ENCODE measurements around the gene MPIG6B.

The MPIG6B gene

DNA sequence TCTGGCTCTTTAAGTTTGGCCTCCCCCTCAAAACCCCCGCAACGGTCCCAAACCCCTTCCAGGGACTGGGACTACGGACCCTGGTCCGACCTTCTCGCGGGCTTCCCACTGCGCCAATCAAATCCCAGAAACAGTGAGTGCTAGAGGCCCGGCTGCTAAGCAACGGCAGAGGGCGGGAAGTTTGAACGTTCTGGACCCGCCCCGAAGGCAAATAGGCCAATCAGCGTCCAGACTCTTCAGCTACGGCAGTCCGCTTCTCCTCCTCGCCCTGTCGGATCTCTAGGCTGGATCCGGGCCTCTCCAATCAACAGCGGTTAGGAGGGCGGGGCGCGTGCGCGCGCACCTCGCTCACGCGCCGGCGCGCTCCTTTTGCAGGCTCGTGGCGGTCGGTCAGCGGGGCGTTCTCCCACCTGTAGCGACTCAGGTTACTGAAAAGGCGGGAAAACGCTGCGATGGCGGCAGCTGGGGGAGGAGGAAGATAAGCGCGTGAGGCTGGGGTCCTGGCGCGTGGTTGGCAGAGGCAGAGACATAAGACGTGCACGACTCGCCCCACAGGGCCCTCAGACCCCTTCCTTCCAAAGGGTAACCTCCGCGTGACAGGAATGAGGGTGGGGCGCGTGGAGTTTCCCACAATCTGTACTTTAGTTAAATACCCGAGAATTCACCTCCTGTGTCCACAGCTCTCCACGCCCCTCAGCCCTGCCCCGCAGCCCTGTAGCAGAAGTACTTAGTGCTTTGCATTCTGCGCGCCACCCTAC lies 16.6 kb downstream of the MPIG6B start, which contains the start of gene MSH5:
Gene MSH5, plus strand, starts transcription at position 367 of the 758 bp plus-strand sequence. CDS start 462 bp downstream, outside the sequence.
- peak; percentile 100 for DNase-seq

DNA sequence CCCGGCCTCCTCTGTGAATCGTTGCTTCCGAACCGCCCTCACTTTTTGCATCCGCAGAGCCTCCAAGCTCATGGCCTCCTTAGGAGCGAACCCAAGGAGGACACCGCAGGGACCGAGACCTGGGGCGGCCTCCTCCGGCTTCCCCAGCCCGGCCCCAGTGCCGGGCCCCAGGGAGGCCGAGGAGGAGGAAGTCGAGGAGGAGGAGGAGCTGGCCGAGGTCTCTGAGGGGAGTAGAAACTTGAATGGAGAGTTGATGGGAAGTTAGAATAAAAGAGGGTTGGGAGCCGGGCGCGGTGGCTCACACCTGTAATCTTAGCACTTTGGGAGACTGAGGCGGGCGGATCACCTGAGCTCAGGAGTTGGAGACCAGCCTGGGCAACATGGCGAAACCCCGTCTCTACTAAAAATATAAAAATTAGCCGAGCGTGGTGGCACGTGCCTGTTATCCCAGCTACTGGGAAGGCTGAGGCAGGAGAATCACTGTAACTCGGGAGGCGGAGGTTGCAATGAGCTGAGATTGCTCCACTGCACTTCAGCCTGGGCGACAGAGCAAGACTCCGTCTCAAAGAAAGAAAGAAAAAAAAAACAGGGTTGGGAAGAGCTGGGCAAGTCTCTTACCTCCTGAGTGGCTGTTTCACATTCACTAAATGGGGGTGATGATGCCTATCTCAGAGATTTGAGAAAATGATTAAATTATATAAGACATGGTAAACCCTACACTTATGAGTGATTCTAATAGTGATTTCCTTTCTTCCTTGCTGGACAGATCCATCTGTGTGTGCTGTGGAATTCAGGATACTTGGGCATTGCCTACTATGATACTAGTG lies 17.4 kb downstream of the MPIG6B start:
- peak; percentile 73 for DNase-seq

DNA sequence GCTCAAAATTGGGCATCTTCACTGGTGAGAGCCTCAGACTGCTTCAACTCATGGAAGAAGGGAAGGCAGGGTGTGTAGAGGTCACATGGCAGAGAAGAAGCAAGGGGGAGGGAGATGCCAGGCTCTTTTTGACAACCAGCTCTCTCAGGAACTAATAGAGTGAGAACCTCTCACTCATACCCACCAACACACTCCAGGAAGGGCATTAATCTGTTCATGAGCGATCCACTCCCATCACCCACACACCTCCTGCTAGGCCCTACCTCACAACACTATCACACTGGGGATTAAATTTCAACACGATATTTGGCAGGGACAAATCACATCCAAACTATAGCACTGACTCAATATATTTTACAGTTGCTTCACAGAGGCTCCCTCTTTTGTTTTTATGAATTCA lies 18.6 kb downstream of the MPIG6B start:
- no peak for DNase-seq

DNA sequence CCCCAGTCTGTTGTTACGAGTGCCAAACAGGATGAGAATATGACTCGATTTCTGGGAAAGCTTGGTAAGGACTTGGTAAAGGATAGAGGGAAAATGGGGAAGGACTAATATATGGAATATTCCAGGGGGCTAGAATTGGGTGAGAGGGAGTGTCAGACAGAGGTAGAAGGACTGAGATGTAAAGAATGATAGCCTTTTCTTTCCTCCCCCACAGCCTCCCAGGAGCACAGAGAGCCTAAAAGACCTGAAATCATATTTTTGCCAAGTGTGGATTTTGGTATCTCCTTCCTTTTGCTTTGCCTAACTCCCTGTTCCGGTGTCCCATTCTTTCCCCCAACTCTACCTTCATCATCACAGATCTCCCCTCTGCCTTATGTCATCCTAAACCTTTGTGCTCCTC lies 19.7 kb downstream of the MPIG6B start:
- no peak for DNase-seq

DNA sequence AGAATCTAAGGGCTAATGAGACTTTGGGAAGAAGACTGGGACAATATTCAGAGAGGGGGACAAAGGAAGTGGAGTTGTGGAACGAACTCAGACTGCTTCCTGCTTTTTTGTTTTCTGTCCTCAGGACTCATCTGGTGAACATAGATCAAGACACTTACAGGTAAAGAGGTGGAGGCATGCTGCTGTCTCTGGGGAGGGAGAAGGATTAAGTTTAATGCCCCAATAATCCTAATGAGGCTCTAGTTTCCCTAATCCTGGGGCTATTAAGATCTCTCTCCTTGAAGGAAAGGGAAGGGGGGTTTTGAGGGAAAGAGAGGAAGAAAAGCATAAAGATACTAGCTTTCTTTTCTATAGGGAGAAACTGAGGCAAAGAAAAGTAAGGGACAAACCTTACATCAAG lies 21.2 kb downstream of the MPIG6B start:
- DNase-seq = no peak

DNA sequence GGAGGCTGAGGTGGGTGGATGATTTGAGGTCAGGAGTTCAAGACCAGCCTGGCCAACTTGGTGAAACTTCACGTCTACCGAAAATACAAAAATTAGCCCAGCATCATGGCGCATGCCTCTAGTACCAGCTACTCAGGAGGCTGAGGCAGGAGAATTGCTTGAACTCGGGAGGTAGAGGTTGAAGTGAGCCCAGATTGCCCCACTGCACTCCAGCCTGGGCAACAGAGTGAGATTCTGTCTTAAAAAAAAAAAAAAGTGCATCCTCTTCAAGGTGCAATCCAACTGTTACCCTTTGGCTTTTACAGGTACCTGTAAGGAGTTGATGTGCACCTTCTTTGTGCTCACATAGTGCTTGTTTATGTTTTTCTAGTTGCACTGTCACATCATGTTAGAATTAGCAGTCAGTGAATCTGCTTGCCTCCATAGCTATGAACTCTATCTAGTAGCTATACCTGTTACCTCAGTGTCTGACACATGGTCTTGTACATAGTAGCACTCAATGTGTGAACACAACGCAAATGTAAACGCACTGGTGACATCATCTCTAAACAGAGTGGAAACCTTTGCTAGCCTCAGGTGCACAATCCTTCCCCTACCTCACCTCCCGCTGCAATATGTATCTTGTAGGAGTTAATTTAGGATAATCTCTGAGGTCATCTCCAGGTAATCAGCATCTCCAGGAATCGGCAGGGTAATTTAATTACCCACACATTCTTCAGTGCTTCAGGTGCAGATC lies 26.3 kb downstream of the MPIG6B start:
- no peak for DNase-seq

DNA sequence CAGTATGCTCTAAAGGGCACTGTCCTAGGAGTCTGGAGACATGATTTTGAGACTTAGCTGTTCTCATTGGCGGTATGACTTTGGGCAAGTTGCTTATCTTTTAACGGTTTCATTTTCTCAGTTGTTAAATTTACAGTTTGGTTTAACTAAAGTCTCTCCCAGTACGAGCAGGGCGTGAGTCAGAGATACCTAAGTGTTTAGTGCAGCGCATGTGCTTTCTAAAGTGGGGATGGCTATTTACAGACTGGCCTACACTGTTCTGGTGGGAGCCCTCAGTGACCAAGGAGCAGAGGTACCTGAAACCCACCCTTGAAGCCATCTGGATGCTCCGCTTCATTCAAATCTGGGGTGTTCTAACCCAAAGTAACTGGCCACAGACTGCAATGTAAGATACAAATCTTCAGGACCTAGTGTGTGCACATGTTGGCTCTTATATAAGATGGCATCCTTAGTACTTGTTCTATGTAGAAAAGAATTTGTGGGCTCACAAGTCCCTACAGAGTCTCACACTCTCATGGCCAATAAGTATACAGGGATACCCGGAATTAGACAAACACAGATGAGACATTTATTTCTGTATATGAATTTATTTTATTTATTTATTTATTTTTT lies 27.3 kb downstream of the MPIG6B start:
- no peak for DNase-seq

DNA sequence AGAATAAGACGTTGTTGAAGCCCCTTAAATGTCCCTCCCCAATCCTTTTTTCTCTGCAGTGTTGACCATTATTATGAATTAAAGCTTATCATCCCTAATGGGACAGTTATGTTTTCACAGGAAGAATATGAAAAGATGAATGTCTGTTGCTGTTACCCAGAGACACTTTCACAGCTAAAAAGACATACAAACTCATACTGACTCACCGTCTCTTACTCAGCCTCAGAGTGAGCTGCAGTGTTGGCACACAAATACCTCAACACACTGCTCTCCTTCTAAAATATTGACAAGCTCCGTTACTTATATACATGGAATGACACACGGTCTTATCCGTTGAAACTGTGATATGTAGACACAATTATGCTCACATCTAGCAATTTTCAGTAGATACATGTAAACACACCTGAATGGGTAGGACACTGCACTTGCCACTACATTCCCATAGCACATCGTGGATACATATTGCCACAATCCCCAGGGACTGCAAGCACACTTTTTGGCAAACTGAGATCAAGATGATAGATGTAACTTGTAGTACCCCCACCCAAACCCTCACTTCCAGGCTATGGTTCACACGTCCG lies 29.7 kb downstream of the MPIG6B start:
- no peak for DNase-seq

DNA sequence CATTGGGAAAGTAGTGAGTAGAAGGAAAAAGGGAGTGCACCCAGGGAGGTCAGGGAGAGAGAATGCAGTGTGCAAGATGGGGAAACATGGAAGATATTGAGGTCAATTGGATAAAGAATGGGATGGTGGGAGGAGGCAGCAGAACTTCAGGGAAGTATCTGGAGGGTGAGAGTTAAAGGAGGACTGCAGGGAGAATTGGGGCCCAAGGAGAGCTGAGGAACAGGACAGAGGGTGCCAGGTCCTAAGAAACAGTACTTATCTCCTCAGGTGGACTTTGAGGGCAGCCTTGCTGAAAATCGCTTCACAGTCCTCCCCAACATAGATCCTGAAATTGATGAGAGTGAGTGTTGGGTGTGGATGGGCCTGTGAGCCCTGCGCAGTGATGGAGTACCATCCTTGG lies 35.1 kb downstream of the MPIG6B start:
- no peak for DNase-seq

DNA sequence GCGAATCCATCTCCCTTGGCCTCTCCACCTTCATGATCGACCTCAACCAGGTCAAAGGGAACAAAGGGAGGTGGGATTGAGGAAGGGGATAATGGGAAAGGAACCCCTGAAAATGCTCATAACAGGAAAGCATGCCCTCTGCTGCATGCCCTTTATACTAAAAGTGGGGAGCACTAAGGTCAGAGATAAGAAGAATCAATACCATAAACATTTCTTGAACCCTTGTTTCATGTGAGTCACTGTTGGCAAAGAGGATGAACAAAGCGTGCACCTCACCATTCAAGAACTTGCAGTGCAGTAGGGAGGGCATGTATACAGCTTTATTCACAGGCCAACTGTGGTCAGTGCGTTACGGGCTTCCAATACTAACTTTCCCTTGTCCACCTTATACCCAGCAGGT lies 37.6 kb downstream of the MPIG6B start:
- DNase-seq = no peak

DNA sequence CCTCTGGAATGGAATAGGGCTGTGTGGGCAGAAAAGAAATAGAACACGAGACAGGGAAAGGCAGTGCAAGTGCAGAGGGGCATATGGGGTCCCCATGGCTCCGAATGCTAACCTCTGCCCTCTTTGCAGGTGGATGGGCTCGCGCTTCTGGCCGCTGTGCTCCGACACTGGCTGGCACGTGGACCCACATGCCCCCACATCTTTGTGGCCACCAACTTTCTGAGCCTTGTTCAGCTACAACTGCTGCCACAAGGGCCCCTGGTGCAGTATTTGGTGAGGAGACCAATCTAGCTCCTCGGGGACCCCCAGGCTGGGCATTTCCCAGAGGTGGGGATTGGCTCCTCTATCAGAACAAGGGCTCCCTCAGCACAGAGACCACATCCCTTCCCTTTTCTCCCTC lies 38.2 kb downstream of the MPIG6B start:
- no peak for DNase-seq

DNA sequence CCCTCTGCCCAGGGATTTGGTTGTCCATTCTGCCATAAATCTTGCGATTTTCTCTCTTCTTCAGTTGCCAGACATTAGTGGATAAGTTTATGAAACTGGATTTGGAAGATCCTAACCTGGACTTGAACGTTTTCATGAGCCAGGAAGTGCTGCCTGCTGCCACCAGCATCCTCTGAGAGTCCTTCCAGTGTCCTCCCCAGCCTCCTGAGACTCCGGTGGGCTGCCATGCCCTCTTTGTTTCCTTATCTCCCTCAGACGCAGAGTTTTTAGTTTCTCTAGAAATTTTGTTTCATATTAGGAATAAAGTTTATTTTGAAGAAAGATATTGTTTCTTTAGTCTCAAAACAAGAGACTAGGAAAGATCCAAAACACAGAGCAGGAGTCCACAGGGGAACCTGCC lies 39.2 kb downstream of the MPIG6B start, which contains the start of gene SAPCD1:
Gene SAPCD1, plus strand, starts transcription at position 301 of the 400 bp plus-strand sequence. CDS start 399 bp downstream, outside the sequence.
- DNase-seq = no peak

DNA sequence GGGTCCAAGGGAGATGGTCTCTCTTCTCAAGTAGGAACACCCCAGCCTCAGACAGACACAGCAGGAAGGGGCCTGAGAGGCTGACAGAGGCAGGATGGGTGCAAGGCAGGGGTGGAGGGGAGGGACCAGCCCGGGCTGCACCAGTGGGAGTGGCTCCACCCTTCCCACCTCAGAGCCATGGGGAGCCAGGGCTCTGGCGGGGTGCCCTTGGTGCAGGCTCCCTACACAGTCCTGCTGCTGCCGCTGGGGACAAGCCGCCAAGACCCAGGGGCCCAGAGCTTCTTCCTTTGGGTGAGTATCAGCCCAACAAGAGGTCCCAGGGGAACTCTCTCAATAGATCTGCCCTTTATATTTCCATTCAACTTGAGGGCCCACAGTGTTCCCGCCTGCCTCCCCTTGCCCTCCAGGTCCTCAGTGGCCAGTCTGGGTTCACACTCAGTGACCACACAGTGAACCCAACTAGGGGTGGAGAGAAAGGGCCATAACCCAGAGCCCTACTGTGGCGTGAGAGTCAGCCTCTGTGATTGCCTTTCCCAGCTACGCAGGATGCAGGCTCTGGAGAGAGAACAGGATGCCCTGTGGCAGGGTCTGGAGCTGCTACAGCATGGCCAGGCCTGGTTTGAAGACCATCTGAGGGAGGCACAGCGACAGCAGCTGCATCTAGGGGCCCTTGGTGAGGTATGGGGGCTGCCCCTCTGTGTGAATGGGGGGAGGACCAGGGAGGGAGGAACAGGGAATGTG lies 39.9 kb downstream of the MPIG6B start:
- no peak for DNase-seq

DNA sequence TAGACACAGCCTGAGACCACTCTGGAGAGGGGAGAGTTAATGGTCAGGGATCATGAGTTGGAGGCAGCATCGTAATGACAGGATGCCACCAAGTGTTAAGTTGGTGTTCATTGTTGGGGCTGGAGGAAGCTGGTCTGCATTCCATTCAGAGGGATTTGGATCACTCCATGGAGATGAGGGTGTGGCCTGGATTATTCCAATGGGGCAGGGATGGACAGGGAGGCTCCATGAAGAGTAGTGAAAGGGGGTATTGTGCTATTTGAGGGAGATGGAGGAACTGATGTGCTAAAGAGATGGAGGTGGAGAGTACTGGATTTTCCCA lies 40.4 kb downstream of the MPIG6B start:
- no peak for DNase-seq

DNA sequence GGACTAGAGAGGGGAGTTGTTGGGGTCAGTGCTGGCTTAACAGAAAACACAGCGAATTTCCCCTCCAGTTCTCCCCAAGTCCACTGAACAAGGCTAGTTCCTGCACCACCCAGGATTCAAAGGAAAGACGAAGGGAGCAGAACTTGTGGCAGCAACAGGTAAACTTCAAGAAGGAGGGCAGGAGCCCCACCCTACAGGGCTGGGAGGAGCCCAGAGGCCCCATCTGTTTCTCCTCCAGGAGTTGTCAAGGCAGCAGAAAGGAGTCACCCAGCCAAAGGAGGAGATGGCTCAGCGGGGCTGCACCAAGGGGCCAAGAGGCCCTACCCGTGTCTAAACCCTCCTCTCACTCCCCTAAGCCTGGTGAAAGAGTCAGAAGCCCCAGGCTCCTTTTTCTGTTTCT lies 41.0 kb downstream of the MPIG6B start:
- DNase-seq = no peak

DNA sequence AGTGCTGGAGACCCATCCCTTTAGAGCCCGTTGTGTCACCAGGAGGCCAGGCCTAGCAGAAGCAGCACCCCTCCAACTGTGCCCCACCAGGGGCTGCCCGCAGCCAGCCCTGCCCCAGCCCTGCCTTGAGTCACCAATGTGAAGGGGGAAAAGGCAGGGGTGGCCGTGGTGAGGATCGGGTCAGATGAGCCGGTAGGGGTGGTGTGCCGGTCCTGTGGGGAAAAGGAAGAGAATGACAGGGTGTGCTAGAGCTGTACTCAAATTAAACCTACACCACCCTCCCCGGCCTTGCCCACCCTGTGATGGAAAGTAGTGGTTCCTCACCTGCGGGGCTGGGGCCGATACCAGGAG lies 42.4 kb downstream of the MPIG6B start:
- no peak for DNase-seq

DNA sequence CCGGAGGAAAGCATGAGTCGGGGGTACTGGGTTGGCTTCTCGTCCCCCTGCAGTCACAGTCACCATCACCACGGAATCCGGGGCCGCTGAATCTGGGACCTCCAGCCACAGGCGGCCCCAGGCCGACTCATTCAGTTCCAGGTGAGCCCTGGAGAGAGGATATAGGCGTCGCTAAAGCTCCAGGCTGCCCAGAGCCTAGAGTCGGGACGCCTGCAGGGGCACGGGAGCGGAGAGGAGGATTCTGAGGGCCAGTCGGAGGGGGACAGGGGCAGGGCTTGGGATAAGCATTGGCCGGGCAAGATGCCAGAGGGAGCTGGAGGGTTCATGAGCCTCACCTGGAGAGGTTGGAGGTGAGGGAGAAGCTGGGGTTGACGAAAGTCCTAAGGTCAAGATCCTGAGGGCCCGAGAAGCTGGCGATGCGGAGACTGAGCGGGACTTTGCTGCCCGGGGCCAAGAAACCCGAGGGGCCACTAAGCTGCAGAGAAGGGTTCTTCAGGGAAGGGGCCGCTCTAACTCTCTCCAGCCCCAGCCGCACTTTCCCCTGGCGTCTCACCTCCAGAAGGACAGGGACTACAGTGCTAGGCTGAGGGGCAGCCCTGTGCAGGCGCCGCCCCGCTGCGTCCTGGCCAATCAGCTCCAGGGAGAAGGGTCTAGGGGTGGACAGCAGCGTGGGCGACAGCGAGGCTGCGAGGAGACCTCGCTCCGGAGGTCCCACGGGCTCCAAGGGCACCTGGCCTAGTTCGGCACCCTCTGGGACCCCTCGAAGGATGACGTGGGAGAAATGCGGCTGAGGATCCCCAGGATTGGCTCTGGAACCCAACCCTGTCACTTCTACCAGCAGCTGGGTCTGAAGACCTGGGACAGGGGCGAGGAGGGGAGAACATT lies 43.0 kb downstream of the MPIG6B start:
- DNase-seq = no peak

DNA sequence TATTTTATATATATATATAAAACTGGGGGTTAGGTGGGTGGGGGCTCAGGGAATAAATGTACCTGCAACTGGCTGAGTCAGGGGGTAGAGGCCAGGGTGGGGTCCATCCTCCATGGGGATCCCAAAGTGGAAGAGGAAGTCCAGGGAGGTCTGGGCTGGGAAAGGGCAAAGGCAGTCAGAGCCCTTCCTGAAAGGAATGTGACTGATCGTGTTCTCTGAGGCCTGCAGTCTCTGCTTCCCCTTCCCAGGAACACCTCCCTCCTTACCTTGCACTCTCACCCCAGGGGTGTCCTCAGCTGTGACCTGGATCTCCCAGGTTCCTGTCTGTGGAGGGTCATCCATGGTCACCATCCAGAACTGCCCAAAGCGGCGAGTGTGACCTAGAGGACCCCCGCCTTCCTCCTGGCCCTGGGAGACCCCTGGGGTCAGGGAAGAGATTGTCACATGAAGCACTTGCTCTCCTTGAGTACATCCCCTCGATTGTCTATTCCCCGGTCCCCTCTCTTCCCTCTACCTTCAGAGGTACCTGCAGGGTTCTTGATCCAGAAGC lies 44.0 kb downstream of the MPIG6B start:
- no peak for DNase-seq

DNA sequence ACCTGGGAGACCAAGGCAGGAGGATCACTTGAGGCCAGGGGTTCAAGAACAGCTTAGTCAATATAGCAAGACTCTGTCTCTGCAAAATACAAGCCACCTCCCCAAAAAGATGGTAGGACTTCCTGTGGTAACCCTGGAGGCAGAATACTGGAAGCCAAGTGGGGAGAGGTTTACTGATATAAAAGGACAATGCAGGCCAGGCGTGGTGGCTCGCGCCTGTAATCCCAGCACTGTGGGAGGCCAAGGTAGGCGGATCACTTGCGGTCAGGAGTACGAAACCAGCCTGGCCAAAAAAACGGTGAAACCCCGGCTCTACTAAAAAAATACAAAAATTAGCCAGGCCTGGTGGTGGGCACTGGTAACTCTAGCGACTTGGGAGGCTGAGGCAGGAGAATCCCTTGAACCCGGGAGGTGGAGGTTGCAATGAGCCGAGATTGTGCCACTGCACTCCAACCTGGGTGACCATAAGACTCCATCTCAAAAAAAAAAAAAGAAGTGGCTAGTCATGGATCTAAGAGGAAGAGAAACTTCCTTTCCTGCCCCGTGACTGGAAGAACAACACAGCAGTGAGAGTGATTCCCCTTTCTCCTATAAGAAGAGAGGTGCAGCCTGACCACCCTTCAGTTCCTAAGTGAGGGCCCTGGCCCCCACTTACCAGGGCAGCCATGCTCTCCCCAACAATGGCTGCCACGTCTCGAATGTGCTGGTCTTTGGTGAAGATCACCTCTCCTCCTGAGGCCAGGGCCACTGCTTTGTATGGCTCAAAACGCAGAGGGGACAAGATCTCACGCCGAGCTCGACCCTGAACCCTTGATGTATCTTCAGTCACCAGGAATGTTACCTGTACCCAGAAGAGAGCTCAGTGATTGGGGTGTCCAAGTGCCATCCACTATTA lies 45.4 kb downstream of the MPIG6B start:
- DNase-seq = no peak
